CD4-positive, alpha-beta T cell treated with Interleukin-21 for 1 hour (primary cell): Measurements from ENCODE around the gene OR5A2.
"Not testable (repeated sequence)": the region's sequence is repeated elsewhere in the genome, so short reads cannot be mapped to it uniquely, and the experiment has no call there.

Source experiments
- DNase-seq: peaks from one replicate; pipeline ENCODE4 v3.0.0-alpha.2; 2020

The OR5A2 gene, protein sequence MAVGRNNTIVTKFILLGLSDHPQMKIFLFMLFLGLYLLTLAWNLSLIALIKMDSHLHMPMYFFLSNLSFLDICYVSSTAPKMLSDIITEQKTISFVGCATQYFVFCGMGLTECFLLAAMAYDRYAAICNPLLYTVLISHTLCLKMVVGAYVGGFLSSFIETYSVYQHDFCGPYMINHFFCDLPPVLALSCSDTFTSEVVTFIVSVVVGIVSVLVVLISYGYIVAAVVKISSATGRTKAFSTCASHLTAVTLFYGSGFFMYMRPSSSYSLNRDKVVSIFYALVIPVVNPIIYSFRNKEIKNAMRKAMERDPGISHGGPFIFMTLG

DNA sequence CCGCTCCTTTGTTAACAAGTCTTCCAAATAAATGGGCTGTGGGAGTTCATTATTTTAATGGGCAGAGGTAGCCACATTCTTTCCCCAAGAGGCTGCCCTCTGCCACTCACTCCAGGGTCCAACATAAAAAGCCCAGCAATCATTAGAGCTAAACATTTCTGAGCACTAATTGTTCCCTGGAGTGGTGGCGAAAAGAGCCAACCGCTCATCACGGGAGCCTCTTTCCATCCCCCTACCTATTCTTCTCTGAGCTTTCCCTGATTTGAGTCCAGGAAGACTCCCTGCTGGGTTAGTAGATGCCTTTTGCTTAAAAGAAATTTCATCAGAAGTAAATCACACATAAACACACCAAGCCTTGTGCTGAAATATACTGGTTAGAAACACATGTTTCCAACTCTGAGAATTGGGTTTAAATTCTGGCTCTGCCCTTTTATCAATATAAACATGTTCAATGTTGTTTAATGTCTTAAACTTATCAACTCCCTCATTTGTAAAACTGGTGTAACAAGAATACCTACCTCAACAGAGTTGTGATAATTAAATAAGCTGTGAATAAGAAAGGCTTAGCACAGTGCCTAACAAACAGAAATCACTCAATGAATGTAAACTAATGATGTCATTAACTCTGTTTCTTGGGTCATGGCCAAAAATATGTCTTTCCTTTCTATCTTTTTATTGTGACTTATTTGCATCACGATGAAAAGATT is at the start of gene OR5A2:
TSS of gene OR5A2 (minus strand) at position 53 of the 707 bp plus-strand sequence. CDS start 3,460 bp downstream, outside the sequence.
- no peak for DNase-seq

DNA sequence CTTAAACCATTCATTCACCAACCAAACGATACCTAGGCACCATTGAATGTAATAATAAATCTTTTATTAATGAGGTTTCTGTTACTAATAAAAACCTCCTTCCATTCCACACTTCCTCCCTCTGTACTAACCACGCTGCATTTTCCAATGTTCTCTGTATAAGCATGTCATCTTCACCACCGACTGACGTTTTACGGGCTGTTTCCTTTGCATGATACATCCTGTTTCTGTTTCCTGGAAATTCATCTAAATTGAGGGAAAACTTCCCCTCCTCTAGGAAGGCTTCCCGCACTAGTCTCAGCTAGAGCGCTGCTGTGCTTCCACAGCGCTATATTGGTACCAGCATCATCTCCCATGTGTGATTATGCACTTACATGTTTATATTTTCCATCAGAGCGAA is 49.0 kb upstream of the OR5A2 start:
- no peak for DNase-seq

DNA sequence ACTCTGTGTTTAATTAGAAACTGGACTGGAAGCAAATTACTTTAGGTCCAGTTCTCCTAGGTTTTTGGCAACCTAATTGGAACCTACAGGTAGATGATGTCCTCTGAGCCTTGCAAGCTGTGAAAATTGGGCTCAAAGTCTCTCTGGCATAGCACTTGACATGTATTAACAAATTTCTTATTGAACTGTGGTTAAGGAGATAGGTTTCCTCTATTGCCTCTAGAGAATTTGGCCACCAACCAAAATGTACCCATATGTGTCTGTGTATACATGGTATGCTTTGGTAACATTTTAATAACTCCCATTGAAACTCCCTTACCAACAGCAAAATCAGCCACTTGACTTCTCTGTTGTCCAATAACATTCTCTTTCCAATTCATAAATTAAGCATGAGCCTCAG is 46.8 kb upstream of the OR5A2 start, which contains the start of gene OR4D10:
TSS of gene OR4D10 (plus strand) at position 301 of the 400 bp plus-strand sequence. CDS start 4,115 bp downstream, outside the sequence.
- no peak for DNase-seq

DNA sequence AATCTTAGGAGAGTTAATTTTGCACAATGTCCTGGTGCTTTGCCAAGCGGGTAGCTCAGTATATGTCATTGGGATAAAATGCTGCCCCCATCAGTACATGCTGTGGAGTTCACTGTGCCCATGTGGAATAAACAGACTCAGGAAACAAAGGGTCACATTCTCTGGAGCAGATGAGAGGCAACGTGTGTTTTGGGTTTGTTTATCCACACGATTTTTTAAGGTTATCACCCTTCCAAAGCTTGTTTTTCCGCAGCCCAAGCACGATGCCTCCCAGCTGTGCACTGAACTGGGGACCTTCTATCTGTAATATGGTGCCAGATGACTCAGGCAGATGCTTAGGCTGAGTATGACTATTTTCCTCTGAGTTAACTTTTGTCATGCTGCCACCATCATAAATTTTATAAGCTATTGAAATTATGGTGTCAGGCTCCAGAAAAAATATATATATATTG is 37.0 kb upstream of the OR5A2 start:
- DNase-seq: no peak

DNA sequence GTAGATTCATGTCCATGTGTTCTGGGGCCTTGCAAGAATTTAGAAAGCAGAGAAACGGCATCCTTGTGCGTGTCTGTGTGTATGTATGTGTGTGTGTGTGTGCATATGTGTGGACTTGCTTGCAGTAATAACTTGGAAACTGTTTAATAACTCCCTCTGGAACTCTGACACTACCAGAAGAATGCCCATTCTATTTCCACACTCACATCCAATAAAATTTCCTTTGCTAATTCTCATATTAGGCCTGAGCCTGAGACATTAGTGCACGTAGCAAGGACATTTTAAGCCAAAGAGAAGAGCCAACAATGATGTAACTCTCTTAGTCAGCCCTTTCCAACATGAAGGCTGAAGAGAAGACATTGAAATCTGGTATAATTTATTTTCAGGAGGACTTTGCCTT is 33.7 kb upstream of the OR5A2 start:
- no peak for DNase-seq

DNA sequence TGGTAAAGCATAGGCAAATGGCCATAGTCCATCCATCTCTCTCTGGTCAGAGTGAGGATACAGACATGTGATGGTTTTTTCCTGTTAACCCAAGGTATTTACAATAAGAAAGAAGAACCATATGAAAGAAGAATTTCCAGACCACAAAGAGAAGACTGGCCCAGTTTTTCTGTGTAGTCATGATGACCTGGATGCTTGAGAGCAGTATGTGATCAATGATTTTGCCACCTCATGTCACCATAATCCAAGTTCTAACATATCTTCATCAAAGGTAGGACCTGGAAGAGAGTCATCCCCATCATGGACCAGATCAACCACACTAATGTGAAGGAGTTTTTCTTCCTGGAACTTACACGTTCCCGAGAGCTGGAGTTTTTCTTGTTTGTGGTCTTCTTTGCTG is 30.4 kb upstream of the OR5A2 start, which contains the start of gene OR4D6:
TSS of gene OR4D6 (plus strand) at position 301 of the 400 bp plus-strand sequence. CDS start at position 301, 0 bp downstream.
- DNase-seq: no peak

DNA sequence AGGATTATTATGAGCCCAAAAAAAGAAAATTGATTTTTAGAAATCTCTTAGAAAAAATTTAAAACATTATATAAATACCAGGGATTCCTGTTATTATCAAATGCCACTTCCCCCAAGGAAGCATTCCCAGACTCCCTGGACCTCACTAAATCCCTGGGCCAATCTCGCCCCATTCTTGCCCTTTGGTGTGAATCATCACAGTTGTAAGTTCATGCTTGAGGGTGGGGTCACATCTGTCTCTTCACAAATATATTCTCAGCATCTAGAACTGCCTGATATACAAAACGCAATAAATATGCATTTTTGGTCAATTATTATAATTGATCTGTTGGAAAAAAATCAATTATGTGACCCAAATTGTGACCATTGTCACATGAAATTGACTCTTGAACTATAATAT is 22.3 kb upstream of the OR5A2 start:
- DNase-seq: no peak

DNA sequence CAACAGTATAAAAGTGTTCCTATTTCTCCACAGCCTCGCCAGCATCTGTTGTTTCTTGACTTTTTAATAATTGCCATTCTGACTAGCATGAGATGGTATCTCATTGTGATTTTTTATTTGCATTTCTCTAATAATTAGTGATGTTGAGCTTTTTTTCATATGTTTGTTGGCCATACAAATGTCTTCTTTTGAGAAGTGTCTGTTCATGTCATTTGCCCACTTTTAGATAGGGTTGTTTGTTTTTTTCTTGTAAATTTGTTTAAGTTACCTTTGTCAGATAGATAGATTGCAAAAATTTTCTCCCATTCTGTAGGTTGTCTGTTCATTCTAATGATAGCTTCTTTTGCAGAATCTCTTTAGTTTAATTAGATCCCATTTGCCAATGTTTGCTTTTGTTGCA is 19.4 kb upstream of the OR5A2 start:
- DNase-seq: not testable (repeated sequence)

DNA sequence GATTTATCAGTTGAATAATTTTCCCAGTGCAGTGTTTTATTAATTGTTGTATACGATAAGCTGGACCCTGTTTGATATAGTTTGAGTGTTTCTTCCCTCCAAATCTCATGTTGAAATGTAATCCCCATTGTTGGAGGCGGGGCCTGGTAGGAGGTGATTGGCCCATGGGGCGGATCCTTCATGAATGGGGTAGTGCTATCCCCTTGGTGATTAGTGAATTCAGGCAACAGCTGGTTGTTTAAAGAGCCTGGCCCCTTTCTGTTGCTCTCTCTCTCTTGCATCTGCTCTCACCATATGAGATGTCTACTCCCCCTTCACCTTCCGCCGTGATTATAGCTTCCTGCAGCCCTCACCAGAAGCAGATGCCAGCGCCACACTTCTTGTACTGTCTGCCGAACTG is 11.6 kb upstream of the OR5A2 start:
- no peak for DNase-seq

DNA sequence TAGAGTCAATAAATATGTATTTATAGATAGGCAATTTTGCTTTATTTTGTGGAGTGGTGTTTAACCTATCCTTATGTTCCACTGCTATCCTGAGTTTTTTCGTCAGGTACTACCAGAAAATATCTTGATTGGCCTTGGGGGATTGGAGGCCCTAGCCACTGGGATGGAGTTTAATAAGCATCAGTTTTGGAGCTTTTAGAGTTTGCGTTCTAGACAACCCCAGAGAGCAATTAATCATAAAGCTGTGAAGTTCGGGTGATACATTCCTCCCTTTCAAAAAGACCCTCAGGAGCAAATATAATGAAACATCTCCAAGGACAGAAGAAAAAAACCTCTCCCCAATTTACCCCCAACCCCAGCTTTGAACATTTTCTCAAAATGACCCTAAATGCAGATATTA is 10.0 kb upstream of the OR5A2 start, which contains the start of gene OR5A1:
TSS of gene OR5A1 (plus strand) at position 301 of the 400 bp plus-strand sequence. CDS start 6,700 bp downstream, outside the sequence.
- no peak for DNase-seq

DNA sequence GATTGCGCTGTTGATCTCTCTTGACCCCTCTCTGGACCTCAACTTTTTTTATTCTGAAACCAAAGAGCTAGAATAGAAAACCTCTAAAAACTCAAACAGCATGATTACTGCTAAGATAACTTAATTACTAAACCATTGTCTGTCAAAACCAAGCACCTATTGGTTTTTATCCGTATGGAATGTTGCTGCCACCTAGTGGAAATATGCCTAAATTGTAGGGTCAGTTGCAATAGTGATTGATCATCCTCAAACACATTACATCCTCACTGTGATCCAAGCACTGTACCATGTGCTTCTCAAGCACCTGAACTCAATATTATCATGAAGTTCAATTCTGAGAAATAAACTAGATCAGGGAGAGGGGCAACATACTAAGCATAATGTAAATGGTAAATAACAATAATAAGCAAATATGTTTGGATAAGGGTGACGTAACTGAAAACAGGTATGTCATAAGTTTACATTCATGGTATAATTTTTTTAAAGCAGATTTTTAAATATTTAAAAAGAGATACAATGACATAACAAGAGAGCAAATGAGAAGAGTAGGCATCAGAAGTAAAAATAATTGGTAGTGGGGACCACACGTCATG is 3.8 kb upstream of the OR5A2 start:
- peak; percentile 66 for DNase-seq

DNA sequence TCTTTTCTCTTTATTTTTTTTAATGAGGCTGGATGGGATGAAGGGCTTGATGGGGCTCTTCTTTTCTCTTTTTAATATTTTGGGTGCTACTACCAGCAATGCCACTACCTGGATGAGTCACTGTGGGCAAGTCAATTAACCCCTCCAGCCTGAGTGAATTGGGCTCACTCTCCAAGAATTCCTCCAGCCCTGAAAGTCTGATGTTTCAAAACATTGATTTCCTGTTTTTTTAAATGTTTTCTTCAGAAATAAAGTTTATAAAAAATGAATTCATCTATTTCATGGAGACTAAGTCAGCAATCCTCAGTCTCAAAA is 812 bp upstream of the OR5A2 start:
- DNase-seq: no peak

DNA sequence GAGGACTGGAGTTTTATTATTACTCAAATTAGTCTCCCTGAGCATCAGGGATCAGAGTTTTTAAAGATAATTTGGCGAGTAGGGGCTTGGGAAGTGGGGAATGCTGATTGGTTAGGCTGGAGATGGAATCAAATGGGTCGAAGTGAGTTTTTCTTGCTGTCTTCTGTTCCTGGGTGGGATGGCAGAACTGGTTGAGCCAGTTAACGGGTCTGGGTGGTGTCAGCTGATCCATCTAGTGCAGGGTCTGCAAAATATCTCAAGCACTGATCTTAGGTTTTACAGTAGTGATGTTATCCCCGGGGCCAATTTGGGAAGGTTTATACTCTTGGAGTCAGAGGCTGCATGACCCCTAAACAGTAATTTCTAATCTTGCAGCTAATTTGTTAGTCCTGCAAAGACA is 1.1 kb downstream of the OR5A2 start:
- DNase-seq: no peak

DNA sequence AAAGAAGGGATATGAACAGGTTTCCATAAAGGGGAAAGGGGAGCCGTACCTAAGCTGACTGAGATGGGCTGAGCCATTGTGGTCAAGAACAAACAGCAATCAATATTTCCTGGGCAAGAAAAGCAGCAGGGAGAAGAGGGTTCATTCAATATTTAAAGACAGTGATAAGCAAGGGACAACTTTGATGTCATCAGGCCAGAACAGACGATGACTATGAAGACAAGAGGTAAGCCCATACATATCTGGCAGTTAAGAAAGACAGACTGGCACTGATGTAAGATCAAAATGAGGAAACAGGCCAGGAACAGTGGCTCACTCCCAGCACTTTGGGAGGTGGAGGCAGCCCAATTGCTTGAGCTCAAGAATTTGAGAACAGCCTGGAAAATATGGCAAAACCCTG is 2.4 kb downstream of the OR5A2 start:
- DNase-seq: no peak

DNA sequence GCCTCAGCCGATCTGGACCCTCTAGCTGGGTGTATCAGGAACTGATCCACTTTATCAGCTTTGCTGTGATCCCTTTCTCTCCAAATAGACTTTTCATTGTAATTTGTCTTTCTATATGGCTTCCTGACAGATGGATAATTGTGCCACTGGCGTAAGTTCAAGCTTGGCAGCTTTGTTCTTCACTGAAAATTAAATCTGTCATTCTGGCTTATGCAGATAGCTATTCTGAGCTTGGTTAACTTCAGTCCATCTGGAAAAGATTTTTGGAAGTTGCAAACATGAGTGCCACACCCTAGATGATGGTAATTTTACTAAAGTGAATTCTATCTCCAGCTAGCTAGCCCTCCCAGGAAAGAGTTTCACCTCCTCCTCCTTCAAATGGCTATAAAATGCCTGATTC is 8.1 kb downstream of the OR5A2 start:
- DNase-seq: no peak

DNA sequence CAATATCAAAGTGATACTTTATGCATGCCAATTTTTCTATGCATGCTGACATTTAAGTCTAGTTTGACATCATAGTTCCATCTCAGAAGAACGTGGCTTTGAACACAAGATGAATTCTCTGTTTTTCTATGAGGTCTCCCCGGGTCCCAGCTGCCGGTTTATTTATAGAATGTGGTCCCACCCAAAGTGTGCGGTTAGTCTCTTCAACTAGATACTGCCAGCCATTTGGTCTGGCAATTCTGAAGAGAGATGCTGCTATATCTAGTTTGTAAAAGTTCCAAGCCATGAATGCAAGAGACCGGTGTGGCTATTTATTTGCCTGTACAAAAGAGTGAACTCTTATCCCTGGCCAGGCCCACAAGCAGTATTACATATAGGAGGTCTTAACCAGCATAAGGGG is 9.2 kb downstream of the OR5A2 start:
- no peak for DNase-seq

DNA sequence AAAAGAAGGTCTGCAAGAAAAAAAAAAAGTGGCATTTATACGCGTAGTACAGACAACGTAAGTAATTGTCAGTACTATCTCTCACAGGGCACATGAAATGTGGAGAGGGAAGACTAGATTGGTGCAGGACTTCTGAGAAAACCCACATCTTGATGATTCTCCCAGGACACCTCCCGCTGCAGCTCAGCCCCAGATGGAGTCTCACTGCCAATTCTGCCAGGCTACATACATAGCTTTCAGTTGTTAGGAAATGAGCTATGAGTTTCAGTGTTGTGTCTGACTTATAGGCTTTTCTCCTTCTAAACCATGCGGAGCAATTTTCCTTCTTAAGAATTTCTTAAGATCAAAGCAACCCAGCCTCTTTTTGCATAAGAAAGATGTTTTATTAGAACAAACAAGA is 9.6 kb downstream of the OR5A2 start:
- DNase-seq: no peak

DNA sequence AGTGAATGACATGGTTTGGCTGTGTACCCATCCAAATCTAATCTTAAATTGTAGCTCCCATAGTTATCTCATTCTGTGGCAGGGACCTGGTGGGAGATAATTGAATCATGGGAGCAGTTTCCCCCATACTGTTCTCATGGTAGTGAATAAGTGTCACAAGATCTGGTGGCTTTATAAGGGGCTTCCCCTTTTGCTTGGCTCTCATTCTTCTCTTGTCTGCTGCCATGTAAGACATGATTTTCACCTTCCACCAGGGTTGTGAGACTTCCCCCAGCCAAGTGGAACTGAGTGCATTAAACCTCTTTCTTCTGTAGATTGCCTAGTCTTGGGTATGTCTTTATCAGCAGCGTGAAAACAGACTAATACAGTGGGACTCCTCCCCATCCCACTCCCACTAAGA is 11.1 kb downstream of the OR5A2 start:
- no peak for DNase-seq

DNA sequence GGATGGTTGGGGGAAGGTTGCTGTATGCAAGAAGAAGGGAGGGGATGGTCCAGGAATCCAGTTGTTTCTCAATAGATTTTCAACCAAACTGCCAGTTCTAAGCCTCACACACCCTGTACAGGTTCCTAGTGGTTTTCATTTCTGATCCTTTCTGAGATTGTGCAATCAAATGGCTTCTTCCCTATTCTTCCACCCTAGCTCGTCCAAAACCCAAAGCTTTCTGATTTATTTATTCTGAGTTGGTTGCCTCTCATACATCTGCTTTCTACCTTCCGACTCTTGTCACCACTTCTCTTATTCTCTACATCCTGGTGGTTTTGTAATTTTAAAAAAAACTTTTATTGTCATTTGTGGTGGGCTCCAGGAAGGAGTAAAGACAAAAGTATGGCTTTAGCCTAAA is 12.6 kb downstream of the OR5A2 start:
- no peak for DNase-seq

DNA sequence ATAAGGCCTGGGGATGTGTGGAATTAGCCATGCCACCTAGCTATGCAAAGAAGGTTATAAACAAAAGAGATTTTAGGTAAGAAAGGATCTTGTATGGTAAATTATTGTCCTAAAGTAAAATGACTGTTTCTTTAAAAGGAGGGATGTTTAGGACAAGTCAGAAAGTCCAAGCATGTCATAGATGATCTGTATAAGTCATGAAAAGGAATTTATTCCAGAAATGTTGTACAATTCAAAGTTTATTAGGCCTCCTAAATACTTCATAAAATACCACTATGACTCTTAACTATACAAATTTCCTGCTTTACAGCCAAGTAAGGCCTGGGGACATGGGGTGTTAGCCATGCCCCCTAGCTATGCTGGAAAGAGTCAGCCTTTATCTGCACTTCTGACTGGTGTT is 22.7 kb downstream of the OR5A2 start:
- DNase-seq: no peak

DNA sequence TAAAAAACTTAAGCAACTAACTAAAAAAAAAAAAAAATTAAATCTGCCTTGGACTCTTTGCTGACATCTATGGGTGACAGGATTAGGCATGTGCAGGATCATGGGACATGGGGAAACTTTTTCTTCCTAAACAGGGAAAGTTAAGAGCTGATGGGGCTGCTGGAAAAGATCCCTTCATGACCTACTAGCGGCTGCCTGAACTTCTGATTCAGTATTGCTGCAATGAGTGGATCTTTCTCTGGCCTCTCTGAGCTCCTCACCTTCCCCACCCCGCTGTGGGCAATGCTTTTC is 25.0 kb downstream of the OR5A2 start:
- no peak for DNase-seq

DNA sequence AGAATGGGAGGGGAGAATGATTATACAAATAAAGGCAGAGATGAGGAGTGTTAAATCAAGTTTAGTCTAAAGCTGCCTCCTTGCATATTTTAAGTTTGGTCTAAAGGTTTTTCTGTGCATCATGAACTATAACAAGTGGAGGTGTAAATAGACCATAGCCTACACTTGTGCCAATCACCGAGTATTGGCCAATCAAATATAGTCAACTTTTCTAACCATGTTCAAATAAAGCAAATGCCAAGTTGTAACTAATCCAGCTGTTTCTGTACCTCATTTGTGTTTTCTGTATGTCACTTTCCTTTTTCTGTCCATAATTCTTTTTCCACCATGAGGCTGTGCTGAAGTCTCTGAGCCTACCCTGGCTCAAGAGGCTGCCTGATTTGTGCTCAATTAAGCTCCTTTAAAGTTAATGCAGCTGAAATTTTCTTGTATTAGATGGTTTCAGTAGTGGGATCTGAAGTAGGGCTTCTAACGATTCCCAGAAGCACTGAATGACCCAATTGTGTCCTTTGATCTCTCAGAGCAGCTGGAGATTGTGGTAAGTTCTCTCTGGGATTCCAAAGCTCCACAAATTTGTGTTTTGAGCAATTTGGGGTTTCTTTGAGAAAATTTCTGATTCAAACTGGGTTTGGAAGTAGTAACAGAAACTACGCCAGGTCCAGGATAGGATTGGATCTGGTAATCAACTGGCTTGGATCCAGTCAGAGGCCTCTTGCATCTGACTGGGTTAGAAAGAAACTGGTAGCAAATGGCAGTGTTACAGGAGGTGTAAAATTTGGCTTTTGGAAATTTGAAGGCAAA is 25.6 kb downstream of the OR5A2 start:
- no peak for DNase-seq

DNA sequence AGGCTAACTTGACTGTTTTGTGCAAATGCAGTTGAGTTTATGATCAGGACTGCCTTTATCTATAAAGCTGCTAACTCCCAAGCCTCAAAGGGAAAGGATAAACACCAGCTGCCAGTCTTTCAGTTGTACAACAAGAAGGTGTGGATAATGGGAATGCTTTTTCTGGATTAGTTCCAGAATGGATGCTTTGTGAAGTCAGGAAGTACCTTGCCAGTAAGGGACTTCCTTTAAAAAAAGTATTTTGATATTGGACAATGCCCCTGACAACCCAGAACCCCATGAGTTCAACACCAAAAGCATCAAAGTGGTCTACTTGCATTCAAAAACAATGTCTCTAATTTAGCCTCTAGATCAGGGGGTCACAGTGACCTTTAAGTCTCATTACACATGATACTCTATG is 32.0 kb downstream of the OR5A2 start:
- DNase-seq: no peak
